T47D (cell line): Measurements from ENCODE around the gene PHAF1.
A peak's percentile ranks its signal among the peaks of the same experiment; 100 is the strongest.

Experiments used
- DNase-seq, 2 experiments: peaks; one replicate each; pipeline versions ENCODE4 v3.0.0 to v3.0.0-alpha.2; 2011 to 2012; ENCODE audit warnings: low read depth in 1 of 2, low spot score in 1 of 2
- JUND ChIP-seq: IDR thresholded peaks from 2 replicates; pipeline ENCODE4 v1.6.1; 2012; ENCODE audit warnings: low read depth
- in situ Hi-C: cut with HindIII; loops from 2 replicates; pipeline ENCODE4 v1.10.0; 2016; ENCODE audit warnings: low sequenced_read_pairs, low pct_unique_long_range_greater_than_20kb

Gene PHAF1

DNA sequence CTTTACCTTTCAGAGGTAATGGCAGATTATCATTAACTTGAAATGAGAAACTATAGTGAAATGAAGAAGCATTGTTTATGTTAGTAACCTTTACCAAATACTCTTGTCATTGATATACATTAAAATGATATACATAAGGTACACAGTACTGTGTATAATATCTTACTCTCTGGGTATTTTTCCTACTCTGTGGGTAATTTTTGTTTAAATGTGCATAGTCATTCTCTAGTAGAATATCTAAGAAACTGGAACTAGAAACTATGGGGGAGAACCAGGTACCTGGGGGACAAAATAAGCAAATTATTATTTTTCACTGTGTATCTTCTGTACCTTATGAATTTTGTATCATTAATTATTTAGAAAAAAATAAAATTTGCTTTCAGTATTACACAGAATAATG, 20.6 kb upstream of the PHAF1 start:
- no peak for TF ChIP-seq JUND
- DNase-seq: no peak
- in situ Hi-C loops: no loop called here

DNA sequence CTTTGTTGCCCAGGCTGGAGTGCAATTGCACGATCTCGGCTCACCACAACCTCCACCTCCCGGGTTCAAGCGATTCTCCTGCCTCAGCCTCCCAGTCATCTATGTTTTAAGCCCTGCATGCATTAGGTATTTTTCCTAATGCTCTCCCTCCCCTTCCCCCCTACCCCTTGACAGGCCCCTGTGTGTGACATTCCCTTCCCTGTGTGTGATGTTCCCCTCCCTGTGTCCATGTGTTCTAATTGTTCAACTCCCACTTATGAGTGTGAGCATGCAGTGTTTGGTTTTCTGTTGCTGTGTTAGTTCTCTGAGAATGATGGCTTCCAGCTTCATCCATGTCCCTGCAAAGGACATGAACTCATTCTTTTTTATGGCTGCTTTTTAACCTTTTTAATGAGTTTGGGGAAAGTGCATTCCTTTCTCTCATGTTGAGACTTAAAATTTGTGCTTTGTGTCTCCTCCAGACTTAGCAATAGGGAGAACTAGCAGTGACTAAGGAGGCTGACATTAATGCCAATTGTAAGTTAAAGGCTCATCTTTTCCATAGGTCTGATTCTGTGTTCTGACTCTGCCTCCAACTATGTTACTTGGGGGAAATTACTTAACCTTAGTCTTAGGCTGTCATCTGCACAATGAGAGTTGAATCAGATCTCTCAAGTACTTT, 17.7 kb upstream of the PHAF1 start:
- no peak for DNase-seq
- in situ Hi-C loops: no loop called here
- no peak for TF ChIP-seq JUND

DNA sequence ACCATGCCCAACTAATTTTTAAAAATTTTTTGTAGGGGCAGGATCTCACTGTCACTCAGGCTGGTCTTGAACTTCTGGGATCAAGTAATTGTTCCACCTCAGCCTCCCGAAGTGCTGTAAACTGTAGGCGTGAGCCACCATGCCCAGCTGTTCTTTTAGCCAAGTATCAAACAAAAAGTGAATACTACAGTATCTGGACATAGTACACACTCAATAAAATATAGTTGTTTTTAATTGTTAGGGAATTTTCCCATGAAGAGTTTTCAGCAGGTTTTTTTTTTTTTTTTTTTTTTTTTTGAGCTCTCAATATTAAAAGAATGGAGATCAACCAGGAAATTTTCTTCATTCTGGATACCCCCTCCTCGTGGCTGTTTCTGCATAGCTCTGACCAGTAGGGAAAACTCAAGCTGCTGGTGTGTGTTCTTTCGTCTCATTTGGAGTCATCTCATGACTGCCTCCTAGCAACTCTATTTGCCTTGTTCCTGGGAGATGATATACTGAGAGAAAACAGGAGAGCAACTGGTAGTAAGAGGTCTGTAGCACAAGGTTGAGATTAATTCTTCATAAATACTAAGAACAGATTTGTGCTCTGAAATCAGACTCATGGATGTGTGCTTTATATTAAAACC, 16.5 kb upstream of the PHAF1 start:
- no peak for DNase-seq
- no peak for TF ChIP-seq JUND
- in situ Hi-C loops: no loop called here

DNA sequence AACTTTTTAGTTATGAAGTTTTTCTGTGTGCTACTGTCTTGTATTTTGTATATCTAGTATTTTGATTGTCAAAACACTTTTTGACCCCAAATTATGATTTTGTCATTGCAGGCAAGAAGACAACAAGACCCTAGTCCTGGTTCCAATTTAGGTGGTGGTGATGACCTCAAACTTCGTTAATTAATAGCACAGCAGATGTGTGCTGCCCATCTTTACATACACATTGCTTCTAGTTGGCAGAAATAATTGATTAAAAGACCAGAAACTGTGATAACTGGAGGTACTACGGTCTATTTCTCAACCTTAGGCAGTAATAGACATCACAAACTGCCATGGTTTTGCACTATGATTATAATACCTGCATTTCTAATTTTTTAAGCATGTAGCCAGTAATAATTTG, 11.1 kb upstream of the PHAF1 start:
- no peak for TF ChIP-seq JUND
- DNase-seq: no peak
- in situ Hi-C loops: no loop called here

DNA sequence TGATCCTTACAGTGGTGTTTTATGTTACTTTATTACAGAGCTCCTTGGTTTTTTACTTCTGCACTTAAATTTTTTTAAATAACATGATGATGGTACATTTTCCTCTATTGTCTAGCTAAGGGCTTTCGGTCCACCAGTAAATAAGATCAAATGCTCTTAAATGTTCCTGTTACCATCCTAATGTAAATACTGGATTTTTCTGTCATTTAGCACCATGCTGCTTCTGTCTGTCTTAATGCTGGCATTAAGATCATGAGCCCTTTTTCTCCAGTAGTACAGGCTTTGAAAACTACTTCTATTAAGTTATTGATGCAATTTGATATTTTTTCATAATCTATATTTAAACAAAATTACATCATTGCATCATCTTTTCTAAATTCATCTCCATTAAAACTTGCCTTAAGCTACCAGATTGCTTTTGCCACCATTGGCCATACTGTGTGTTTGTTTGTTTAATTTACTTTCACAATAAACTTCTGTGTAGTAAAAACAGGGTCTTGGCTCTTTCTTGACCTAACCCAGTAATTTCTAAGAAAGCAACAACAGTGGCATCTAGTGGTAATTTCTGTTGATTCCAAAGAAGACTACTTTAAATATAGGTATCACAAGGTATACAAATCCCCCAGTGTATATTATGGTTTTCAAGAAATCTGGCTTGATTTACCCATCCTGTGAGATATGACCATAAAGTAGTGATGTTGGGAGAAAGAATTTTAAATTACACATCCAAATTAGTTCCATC, 9.0 kb upstream of the PHAF1 start:
- DNase-seq: peak; percentile 39 to 60
- in situ Hi-C loops: no loop called here
- no peak for TF ChIP-seq JUND

DNA sequence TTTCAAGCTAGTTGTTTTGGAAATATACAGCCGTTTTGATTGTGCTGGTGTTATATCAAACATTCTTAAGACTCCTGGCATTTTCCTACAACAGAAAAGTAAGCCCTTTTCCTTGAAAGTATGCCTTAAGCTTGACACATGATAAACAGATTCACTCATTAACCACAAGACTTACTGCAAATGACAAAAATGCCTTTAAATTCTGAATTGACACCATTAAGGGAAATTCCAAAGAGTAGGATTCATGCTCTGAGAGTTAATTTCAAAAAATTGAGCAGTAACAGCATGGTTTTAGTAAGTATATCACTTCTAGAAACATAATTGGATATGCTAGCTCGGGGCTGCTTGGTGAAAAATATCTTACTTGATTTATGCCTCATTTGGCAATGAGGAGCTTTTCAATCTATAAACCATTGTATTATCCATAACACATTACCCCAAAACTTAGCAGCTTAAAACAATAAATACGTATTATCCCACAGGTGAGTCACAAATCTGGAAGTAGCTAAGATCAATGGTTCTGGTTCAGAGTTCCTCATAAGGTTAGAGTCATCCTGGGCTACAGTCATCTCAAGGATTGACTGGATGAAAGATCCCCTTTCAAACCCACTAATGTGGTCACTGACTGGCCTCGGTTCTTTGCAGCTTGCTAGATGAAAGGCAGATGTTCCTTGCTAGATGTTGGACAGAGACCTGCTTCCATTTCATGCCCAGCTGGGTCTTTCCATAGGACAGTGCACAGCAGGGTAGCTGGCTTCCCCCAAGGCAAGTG, 8.2 kb upstream of the PHAF1 start:
- in situ Hi-C loops: no loop called here
- no peak for TF ChIP-seq JUND
- no peak for DNase-seq

DNA sequence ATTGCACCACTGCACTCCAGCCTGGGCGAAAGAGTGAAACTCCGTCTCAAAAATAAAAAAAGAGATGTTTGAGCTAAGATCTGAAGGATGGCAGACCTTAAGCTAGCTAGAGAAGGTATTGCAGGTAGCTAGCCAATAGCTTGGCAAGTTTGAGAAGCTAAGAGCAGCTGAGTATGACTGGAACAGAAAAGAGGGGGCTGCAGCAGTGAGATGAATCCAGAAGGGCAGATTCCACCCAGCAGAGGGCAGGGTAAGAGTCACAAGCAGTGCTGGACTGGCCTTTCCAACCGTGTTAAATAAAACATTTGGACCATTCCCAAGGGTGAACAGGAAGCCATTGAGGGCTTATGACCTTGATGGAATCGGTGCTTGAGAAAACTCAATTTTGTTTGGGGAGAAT, 5.7 kb upstream of the PHAF1 start:
- DNase-seq: peak in 1 of 2 experiments; percentile 71
- in situ Hi-C loops: no loop called here
- no peak for TF ChIP-seq JUND

DNA sequence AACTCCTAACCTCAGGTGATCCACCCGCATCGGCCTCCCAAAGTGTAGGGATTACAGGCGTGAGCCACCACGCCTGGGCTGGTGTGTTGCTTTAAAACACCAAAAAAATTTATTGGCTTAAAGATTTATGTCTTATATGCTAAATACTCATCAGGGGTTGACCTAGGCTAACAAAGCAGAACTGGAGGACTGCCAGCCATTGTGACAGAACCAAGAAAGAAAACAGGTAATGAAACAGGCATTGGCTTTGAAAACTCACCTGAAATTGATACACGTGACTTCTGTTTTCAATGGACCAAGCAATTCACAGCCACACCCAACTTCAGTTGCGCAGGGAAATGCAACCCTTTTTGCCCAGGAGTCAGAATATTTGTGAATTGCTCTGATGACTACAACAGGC, 4.9 kb upstream of the PHAF1 start:
- no peak for TF ChIP-seq JUND
- DNase-seq: no peak
- in situ Hi-C loops: no loop called here

DNA sequence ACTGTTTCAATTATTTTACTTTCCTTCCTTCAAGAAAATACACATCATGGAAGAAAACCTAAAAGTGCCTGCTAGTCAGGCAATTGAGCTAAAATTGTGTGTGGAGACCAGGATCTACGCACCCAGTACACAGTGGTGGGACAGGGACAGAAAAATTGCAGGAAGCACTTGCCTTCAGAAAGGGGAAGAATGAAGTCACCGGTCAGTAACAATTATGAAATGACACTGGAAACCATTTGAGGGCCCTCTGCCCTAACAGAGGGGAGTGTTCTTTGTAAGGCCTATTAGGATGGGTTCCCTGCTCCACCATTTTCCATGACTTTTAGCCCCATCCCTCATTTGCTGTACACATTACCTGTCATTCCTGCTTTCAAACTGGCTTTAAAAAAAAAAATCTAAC, 4.5 kb upstream of the PHAF1 start:
- in situ Hi-C loops: no loop called here
- no peak for TF ChIP-seq JUND
- no peak for DNase-seq

DNA sequence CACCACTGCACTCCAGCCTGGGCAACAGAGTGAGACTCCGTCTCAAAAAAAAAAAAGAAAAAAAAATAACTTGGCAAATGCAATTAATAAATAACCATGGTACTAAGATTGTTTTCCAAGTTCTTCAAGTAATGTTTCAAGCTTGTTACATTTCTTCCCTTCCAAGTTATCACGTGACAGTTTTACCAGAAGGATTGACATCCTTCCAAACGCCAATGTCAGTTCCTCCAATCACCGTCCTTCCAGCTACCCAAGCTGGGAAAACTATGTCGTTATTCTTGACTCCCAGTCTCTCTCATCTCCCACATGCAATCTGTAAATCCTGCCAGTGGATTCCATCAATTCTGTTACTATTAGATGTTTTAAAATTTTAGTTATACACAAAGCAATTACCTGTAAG, 3.9 kb upstream of the PHAF1 start:
- no peak for TF ChIP-seq JUND
- in situ Hi-C loops: no loop called here
- no peak for DNase-seq

DNA sequence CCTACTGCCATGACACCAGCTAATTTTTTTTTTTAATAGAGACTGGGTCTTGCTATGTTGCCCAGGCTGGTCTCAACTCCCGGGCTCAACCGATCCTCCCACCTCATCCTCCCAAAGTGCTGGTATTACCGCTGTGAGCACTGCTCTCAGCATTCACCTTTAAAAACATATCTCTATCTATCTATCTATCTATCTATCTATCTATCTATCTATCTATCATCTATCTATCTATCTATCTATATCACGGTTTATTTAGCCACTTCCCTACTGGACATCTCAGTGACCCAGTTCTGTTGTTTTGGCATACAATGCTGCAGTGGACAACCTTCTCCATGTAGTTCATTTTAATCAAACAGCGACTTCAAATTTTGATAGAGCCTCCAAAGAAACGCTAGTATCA, 1.3 kb upstream of the PHAF1 start:
- in situ Hi-C loops: no loop called here
- DNase-seq: no peak
- no peak for TF ChIP-seq JUND

DNA sequence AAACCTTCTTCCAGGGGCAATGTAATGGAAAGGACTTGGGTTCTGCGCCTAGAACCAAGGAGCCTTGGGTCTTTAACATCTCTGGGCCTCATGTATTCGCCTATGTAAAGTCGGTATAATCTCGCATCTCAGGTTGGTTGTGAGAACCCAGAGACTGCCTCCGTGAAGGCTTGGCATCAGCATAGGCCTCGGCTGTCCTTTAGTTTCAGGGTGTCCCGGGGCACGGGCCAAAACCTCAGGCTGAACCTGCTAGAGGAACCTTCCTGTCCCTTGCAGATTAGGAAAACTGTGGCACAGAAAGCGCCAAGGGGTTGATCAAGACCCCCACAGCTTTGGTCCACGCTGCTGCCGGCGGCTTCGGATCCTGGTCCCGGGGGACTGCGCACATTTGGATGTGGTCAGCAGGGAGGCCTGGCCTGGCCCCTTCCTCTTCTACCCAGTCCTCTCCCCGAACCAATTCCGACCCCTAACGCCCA, 772 bp upstream of the PHAF1 start:
- in situ Hi-C loops: no loop called here

More for the DNA sequence above, 772 bp upstream of the PHAF1 start:
- no peak for TF ChIP-seq JUND
- DNase-seq: no peak
